GM10847 (cell line): ENCODE data around the gene TSPAN4.

Source experiments
- POLR2A ChIP-seq: IDR thresholded peaks from 2 replicates; pipeline ENCODE4 v1.6.1; 2011; ENCODE audit not compliant: insufficient read length; ENCODE audit errors: extremely low read depth

Gene TSPAN4

GRCh38 chr11:802018-802617 lies 40.5 kb upstream of the TSPAN4 start:
- no peak for TF ChIP-seq POLR2A

GRCh38 chr11:802693-803466 lies 39.8 kb upstream of the TSPAN4 start:
- TF ChIP-seq POLR2A = no peak

GRCh38 chr11:803467-803742 lies 39.2 kb upstream of the TSPAN4 start:
- no peak for TF ChIP-seq POLR2A

GRCh38 chr11:803770-804598 lies 38.7 kb upstream of the TSPAN4 start:
- no peak for TF ChIP-seq POLR2A

- no peak for TF ChIP-seq POLR2A
These were observed 38.1 kb upstream of the TSPAN4 start for GRCh38 chr11:804599-804964.

GRCh38 chr11:808427-809286 lies 34.0 kb upstream of the TSPAN4 start:
- no peak for TF ChIP-seq POLR2A

- peak; percentile 97 for TF ChIP-seq POLR2A
These were observed 33.2 kb upstream of the TSPAN4 start, which contains the start of gene RPLP2 for GRCh38 chr11:809287-810039. Gene RPLP2 (plus strand): TSS chr11:809967. CDS start chr11:810235, 268 bp downstream.

- no peak for TF ChIP-seq POLR2A
These were observed 32.5 kb upstream of the TSPAN4 start for GRCh38 chr11:810040-810567.

- TF ChIP-seq POLR2A = no peak
These were observed 31.0 kb upstream of the TSPAN4 start for GRCh38 chr11:811446-812245.

GRCh38 chr11:812390-812789 lies 30.3 kb upstream of the TSPAN4 start:
- no peak for TF ChIP-seq POLR2A

- no peak for TF ChIP-seq POLR2A
These were observed 29.6 kb upstream of the TSPAN4 start for GRCh38 chr11:813072-813455.

- TF ChIP-seq POLR2A = no peak
These were observed 29.1 kb upstream of the TSPAN4 start for GRCh38 chr11:813456-814096.
